HepG2 (cell line): ENCODE measurements around the gene PPM1H. TPM values are rescaled to one million over a fixed set of nuclear protein-coding genes. Genes with fewer than 3 reads are reported as not detected.

ENCODE experiments used
- FOXA1 ChIP-seq, 2 experiments: fragments of 450-650 bp in 1 of 2; sonication (generic) in 1 of 2; formaldehyde crosslinking in 1 of 2; IDR thresholded peaks; 2 replicates each; pipeline versions ENCODE4 v1.4.0 to v1.6.1; 2016 to 2020; ENCODE audit warnings: missing genetic modification reagents in 1 of 2
- FOXO1 ChIP-seq: sonication (generic); formaldehyde crosslinking; IDR thresholded peaks from 2 replicates; pipeline ENCODE4 v1.4.0; 2020; ENCODE audit warnings: missing genetic modification reagents
- FOXP1 ChIP-seq, 2 experiments: fragments of 450-650 bp in 1 of 2; IDR thresholded peaks; 2 replicates each; pipeline ENCODE4 v1.6.1; 2017 to 2018; ENCODE audit warnings: antibody characterized with exemption in 1 of 2
- KLF9 ChIP-seq: IDR thresholded peaks from 2 replicates; pipeline ENCODE4 v1.6.1; 2016; ENCODE audit warnings: low read depth
- PCBP1 ChIP-seq: fragments of 200-400 bp; formaldehyde crosslinking; IDR thresholded peaks from 2 replicates; pipeline ENCODE4 v1.6.1; 2017; ENCODE audit warnings: mild to moderate bottlenecking, low read depth, low read length, borderline replicate concordance
- RXRB ChIP-seq: IDR thresholded peaks from 2 replicates; pipeline ENCODE4 v1.6.1; 2016; ENCODE audit warnings: borderline replicate concordance, missing genetic modification reagents, missing compliant biosample characterization
- SATB2 ChIP-seq: sonication (generic); formaldehyde crosslinking; IDR thresholded peaks from 2 replicates; pipeline ENCODE4 v1.5.0; 2020; ENCODE audit warnings: missing genetic modification reagents
- SPEN ChIP-seq: sonication (generic); formaldehyde crosslinking; IDR thresholded peaks from 2 replicates; pipeline ENCODE4 v1.5.1; 2020; ENCODE audit warnings: low read depth, mild to moderate bottlenecking, missing genetic modification reagents
- TEAD2 ChIP-seq: sonication (generic); formaldehyde crosslinking; IDR thresholded peaks from 2 replicates; pipeline ENCODE4 v1.9.0; 2021; ENCODE audit warnings: missing genetic modification reagents
- ZC3H4 ChIP-seq: sonication (generic); formaldehyde crosslinking; IDR thresholded peaks from 2 replicates; pipeline ENCODE4 v1.4.0; 2020; ENCODE audit warnings: missing genetic modification reagents, borderline replicate concordance
- ZFP36L2 ChIP-seq: sonication (generic); formaldehyde crosslinking; IDR thresholded peaks from 2 replicates; pipeline ENCODE4 v1.4.0; 2020; ENCODE audit warnings: missing genetic modification reagents
- ZNF136 ChIP-seq: sonication (generic); formaldehyde crosslinking; IDR thresholded peaks from 2 replicates; pipeline ENCODE4 v1.8.1; 2022; ENCODE audit warnings: low read depth, mild to moderate bottlenecking, moderate library complexity, missing genetic modification reagents
- ZNF543 ChIP-seq: sonication (generic); formaldehyde crosslinking; IDR thresholded peaks from 2 replicates; pipeline ENCODE4 v1.4.0; 2020; ENCODE audit warnings: mild to moderate bottlenecking, missing genetic modification reagents
- ZNF746 ChIP-seq: sonication (generic); formaldehyde crosslinking; IDR thresholded peaks from 2 replicates; pipeline ENCODE4 v1.8.0; 2022; ENCODE audit warnings: mild to moderate bottlenecking, missing genetic modification reagents
- ZNF766 ChIP-seq: sonication (generic); formaldehyde crosslinking; IDR thresholded peaks from 2 replicates; pipeline ENCODE4 v1.5.0; 2020; ENCODE audit warnings: missing genetic modification reagents, borderline replicate concordance
- ZNF773 ChIP-seq: sonication (generic); formaldehyde crosslinking; IDR thresholded peaks from 2 replicates; pipeline ENCODE4 v1.4.0; 2020; ENCODE audit warnings: missing genetic modification reagents, borderline replicate concordance
- polyA plus RNA-seq, 8 experiments: library from polyadenylated mRNA; depleted of rRNA in 3 of 8; stranded (reverse) in 7 of 8; unstranded in 1 of 8; fragments of >200 nt; fragmentation: Illumina TruSeq in 4 of 8; extraction: Trizol in 4 of 8; gene quantifications; 2 replicates each; pipeline versions ENCODE4 v1.2.1 to v1.2.3, GENCODE V29; 2011 to 2016; ENCODE audit warnings: low read depth in 4 of 8, missing spikeins in 1 of 8, mixed read lengths in 1 of 8; ENCODE audit not compliant: insufficient read depth in 1 of 8
- total RNA-seq, 5 experiments: library from RNA; depleted of rRNA; stranded (reverse); fragments of >200 nt; fragmentation: Illumina TruSeq; extraction: Trizol; gene quantifications; 2 replicates each; pipeline ENCODE4 v1.2.3, GENCODE V29; 2016; ENCODE audit warnings: low read depth in 1 of 5
- TF ChIP-seq, protein P1 (sequence below): sonication (generic); formaldehyde crosslinking; IDR thresholded peaks from 2 replicates; pipeline ENCODE4 v1.4.0; 2020; ENCODE audit warnings: missing genetic modification reagents
- TF ChIP-seq, protein P2 (sequence below): sonication (generic); formaldehyde crosslinking; IDR thresholded peaks from 2 replicates; pipeline ENCODE4 v1.4.0; 2020; ENCODE audit warnings: missing genetic modification reagents, borderline replicate concordance
- TF ChIP-seq, protein P3 (sequence below): sonication (generic); formaldehyde crosslinking; IDR thresholded peaks from 2 replicates; pipeline ENCODE4 v1.5.1; 2020; ENCODE audit warnings: mild to moderate bottlenecking, missing genetic modification reagents, borderline replicate concordance
- TF ChIP-seq, protein P4 (sequence below): sonication (generic); formaldehyde crosslinking; IDR thresholded peaks from 2 replicates; pipeline ENCODE4 v1.4.0; 2020; ENCODE audit warnings: mild to moderate bottlenecking, missing genetic modification reagents
- TF ChIP-seq, protein P5 (sequence below): sonication (generic); formaldehyde crosslinking; IDR thresholded peaks from 2 replicates; pipeline ENCODE4 v1.8.0; 2022; ENCODE audit warnings: mild to moderate bottlenecking, missing genetic modification reagents, moderate library complexity

Gene PPM1H
- total and polyA plus RNA-seq, 2 of the 13 experiments (the other 11 are each of a cell fraction or from before 2014, with no cell fraction given): 29.1 to 38.1 TPM

DNA sequence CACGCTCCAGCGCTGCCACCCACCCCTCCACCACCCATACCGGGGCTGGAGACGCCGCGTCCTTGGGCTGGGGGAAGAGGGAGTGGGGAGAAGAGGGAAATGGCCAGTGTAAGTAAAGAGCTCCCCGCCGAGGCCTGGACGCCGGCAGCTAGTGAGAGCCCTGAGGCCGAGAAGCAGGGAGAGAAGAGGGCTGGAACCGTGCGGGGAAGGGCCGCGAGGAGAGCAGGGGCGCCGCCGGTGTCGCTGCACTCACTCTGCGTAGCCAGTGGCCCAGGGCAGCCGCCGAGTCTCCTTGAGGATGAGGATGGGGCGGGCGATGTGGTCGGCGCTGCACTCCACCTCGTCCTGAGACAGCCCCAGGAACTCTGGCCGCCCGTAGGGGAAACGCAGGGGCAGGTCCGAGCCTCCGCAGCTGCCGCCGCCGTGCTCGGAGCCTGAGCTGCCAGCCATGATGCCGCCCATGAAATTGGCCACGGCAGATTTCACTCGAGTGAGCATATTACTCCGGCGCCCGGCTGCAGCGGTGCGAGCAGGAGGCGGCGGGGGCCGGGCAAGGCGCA lies 631 bp downstream of the PPM1H start (continued):
- TF ChIP-seq ZNF543 (no peak), ZFP36L2 (CRISPR knock-in tag) (no peak), TEAD2 (CRISPR knock-in tag) (no peak), ZC3H4 (CRISPR knock-in tag) (no peak), ZNF766 (no peak), FOXP1 (IDR thresholded peaks at IDR 0.05) (no peak), FOXP1 (CRISPR knock-in tag; IDR thresholded peaks at IDR 0.05) (no peak), ZNF746 (CRISPR knock-in tag) (no peak), SPEN (no peak), KLF9 (CRISPR knock-in tag) (no peak), ZNF773 (CRISPR knock-in tag) (no peak), ZNF136 (no peak), FOXO1 (CRISPR knock-in tag) (no peak), RXRB (CRISPR knock-in tag) (no peak), PCBP1 (peak; percentile 76; the same call in 1 of the 2 replicates), FOXA1 (IDR thresholded peaks at IDR 0.05) (no peak), FOXA1 (CRISPR knock-in tag; IDR thresholded peaks at IDR 0.05) (no peak), SATB2 (CRISPR knock-in tag) (no peak)
- TF ChIP-seq, protein P1, sequence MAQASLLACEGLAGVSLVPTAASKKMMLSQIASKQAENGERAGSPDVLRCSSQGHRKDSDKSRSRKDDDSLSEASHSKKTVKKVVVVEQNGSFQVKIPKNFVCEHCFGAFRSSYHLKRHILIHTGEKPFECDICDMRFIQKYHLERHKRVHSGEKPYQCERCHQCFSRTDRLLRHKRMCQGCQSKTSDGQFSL (CRISPR knock-in tag): no peak
- TF ChIP-seq, protein P2, sequence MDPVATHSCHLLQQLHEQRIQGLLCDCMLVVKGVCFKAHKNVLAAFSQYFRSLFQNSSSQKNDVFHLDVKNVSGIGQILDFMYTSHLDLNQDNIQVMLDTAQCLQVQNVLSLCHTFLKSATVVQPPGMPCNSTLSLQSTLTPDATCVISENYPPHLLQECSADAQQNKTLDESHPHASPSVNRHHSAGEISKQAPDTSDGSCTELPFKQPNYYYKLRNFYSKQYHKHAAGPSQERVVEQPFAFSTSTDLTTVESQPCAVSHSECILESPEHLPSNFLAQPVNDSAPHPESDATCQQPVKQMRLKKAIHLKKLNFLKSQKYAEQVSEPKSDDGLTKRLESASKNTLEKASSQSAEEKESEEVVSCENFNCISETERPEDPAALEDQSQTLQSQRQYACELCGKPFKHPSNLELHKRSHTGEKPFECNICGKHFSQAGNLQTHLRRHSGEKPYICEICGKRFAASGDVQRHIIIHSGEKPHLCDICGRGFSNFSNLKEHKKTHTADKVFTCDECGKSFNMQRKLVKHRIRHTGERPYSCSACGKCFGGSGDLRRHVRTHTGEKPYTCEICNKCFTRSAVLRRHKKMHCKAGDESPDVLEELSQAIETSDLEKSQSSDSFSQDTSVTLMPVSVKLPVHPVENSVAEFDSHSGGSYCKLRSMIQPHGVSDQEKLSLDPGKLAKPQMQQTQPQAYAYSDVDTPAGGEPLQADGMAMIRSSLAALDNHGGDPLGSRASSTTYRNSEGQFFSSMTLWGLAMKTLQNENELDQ (CRISPR knock-in tag): no peak
- TF ChIP-seq, protein P3, sequence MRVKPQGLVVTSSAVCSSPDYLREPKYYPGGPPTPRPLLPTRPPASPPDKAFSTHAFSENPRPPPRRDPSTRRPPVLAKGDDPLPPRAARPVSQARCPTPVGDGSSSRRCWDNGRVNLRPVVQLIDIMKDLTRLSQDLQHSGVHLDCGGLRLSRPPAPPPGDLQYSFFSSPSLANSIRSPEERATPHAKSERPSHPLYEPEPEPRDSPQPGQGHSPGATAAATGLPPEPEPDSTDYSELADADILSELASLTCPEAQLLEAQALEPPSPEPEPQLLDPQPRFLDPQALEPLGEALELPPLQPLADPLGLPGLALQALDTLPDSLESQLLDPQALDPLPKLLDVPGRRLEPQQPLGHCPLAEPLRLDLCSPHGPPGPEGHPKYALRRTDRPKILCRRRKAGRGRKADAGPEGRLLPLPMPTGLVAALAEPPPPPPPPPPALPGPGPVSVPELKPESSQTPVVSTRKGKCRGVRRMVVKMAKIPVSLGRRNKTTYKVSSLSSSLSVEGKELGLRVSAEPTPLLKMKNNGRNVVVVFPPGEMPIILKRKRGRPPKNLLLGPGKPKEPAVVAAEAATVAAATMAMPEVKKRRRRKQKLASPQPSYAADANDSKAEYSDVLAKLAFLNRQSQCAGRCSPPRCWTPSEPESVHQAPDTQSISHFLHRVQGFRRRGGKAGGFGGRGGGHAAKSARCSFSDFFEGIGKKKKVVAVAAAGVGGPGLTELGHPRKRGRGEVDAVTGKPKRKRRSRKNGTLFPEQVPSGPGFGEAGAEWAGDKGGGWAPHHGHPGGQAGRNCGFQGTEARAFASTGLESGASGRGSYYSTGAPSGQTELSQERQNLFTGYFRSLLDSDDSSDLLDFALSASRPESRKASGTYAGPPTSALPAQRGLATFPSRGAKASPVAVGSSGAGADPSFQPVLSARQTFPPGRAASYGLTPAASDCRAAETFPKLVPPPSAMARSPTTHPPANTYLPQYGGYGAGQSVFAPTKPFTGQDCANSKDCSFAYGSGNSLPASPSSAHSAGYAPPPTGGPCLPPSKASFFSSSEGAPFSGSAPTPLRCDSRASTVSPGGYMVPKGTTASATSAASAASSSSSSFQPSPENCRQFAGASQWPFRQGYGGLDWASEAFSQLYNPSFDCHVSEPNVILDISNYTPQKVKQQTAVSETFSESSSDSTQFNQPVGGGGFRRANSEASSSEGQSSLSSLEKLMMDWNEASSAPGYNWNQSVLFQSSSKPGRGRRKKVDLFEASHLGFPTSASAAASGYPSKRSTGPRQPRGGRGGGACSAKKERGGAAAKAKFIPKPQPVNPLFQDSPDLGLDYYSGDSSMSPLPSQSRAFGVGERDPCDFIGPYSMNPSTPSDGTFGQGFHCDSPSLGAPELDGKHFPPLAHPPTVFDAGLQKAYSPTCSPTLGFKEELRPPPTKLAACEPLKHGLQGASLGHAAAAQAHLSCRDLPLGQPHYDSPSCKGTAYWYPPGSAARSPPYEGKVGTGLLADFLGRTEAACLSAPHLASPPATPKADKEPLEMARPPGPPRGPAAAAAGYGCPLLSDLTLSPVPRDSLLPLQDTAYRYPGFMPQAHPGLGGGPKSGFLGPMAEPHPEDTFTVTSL (CRISPR knock-in tag): no peak
- TF ChIP-seq, protein P4, sequence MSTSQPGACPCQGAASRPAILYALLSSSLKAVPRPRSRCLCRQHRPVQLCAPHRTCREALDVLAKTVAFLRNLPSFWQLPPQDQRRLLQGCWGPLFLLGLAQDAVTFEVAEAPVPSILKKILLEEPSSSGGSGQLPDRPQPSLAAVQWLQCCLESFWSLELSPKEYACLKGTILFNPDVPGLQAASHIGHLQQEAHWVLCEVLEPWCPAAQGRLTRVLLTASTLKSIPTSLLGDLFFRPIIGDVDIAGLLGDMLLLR (CRISPR knock-in tag): 0 out of 2 replicates have a peak, but pooled peaks have one; percentile 20
- TF ChIP-seq, protein P5, sequence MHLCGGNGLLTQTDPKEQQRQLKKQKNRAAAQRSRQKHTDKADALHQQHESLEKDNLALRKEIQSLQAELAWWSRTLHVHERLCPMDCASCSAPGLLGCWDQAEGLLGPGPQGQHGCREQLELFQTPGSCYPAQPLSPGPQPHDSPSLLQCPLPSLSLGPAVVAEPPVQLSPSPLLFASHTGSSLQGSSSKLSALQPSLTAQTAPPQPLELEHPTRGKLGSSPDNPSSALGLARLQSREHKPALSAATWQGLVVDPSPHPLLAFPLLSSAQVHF (CRISPR knock-in tag): no peak
